ENCODE results near the gene PARK7.
A peak's percentile ranks its signal among the peaks of the same experiment; 100 is the strongest.

Gene PARK7

GRCh38 chr1:7987528-7987927 is 26.0 kb downstream of the PARK7 start:
- Mint-ChIP-seq H3K4me3 (no peak overlapping the region), H3K27me3 (no peaks in the 10 kb centered on the region), H3K9me3 (peaks cover 8% of the 10 kb centered on the region), H3K27ac (no peak overlapping the region), H3K36me3 (peaks cover 53% of the 10 kb centered on the region), H3K4me1 (peaks cover 9% of the 10 kb centered on the region)
- ATAC-seq, result no peak

- H3K4me3 Mint-ChIP-seq, result no peak overlapping the region
- no peaks in the 10 kb centered on the region for H3K27me3 Mint-ChIP-seq
- peaks cover 55% of the 10 kb centered on the region for H3K36me3 Mint-ChIP-seq
- peaks cover 8% of the 10 kb centered on the region for H3K9me3 Mint-ChIP-seq
- H3K4me1 Mint-ChIP-seq, result peaks cover 14% of the 10 kb centered on the region
- no peak for ATAC-seq
- no peak overlapping the region for H3K27ac Mint-ChIP-seq
Measured at GRCh38 chr1:7988576-7988975, 27.1 kb downstream of the PARK7 start.

GRCh38 chr1:7989762-7990428 is 28.4 kb downstream of the PARK7 start:
- peaks cover 50% of the 10 kb centered on the region for H3K36me3 Mint-ChIP-seq
- no peak for ATAC-seq
- H3K9me3 Mint-ChIP-seq, result peaks cover 8% of the 10 kb centered on the region
- H3K4me3 Mint-ChIP-seq, result no peak overlapping the region
- H3K27ac Mint-ChIP-seq, result no peak overlapping the region
- no peaks in the 10 kb centered on the region for H3K27me3 Mint-ChIP-seq
- peaks cover 21% of the 10 kb centered on the region for H3K4me1 Mint-ChIP-seq

DNA sequence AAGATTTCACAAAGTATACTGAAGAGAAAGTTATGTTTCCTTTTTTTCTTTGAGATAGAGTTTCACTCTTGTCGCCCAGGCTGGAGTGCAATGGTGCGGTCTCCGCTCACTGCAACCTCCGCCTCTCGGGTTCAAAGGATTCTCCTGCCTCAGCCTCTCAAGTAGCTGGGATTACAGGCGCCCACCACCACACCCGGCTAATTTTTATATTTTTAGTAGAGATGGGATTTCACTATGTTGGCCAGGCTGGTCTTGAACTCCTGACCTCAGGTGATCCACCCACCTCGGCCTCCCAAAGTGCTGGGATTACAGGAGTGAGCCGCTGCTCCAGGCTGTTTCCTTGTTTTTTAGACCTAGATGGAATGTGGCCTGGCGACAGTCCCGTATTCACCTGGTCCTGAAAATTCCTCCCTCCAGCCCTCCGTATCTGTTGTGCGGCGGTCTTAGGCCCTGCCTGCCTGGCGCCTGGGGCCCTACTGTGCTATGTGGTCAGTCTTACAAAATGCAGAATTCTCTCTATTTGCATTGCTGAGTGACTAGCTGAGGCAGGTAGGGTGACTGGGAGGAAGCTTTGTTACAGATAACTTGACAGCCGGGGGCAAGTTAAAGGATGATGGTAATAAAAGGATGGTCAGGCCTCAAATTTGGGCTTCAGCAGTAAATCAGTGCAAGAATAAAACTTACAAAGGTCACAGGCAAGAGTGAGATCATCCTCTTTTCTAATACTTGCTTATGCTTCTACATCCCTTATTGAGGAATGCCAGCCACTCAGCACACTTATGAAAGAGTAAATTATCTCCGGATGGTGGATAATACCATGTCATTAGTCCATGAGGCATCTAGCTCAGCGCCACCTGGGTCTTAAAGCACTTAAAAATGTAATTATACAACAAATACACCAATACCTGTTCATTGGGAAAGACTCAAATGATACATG is 30.3 kb downstream of the PARK7 start:
- H3K4me3 Mint-ChIP-seq, result no peak overlapping the region
- H3K4me1 Mint-ChIP-seq, result peaks cover 24% of the 10 kb centered on the region
- H3K36me3 Mint-ChIP-seq, result peaks cover 39% of the 10 kb centered on the region
- no peak overlapping the region for H3K27ac Mint-ChIP-seq
- no peaks in the 10 kb centered on the region for H3K27me3 Mint-ChIP-seq
- no peak for ATAC-seq
- H3K9me3 Mint-ChIP-seq, result peaks cover 8% of the 10 kb centered on the region

DNA sequence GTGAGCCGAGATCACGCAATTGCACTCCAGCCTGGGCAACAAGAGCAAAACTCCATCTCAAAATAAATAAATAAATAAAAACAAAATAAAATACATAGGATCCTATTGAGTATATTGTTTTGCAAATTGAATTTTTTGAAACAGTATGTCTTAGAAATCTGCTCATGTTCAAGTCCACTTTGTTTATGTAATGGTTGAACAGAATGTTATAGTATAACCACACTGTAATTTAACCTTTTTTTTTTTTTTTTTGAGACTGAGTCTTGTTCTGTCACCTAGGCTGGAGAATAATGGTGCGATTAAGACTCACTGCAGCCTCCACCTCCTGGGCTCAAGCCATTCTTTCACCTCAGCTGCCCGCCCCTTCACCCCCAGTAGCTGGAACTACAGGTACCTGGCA is 31.4 kb downstream of the PARK7 start:
- no peak for ATAC-seq
- peaks cover 8% of the 10 kb centered on the region for H3K9me3 Mint-ChIP-seq
- H3K36me3 Mint-ChIP-seq, result peaks cover 33% of the 10 kb centered on the region
- H3K27ac Mint-ChIP-seq, result peak overlapping the region; percentile 84
- H3K27me3 Mint-ChIP-seq, result no peaks in the 10 kb centered on the region
- peaks cover 24% of the 10 kb centered on the region for H3K4me1 Mint-ChIP-seq
- H3K4me3 Mint-ChIP-seq, result no peak overlapping the region

DNA sequence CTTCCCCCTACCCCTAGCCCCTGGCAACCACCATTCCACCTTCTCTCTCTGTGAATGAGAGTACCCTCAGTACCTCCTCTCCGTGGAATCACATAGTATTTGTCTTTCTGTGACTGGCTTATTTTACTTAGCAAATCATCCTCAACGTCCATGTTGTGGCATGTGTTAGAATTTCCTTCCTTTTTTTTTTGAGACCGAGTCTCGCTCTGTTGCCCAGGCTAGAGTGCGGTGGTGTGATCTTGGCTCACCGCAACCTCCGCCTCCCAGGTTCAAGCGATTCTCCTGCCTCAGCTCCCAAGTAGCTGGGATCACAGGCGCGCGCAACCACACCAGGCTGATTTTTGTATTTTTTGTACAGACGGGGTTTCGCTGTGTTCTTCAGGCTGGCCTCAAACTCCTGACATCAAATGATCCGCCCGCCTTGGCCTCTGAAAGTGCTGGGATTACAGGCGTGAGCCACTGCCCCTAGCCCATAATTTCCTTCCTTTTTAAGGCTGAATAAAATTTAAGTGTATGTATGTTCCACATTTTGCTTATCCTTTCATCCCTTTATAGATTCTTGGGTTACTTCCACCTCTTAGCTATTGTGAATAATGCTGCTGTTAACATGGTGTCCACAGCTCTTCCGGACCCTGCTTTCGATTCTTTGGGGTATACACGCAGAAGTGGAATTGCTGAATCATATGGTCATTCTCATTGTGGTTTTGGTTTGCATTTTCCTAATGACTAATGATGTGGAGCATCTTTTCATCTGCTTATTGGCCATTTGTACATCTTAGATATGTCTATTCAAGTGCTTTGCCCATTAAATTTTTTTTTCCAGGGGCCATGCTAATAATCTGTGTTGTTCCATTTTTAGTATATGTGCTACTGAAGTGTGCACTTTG is 32.3 kb downstream of the PARK7 start:
- H3K27ac Mint-ChIP-seq, result peak overlapping the region; percentile 84
- no peaks in the 10 kb centered on the region for H3K27me3 Mint-ChIP-seq
- H3K9me3 Mint-ChIP-seq, result peaks cover 8% of the 10 kb centered on the region
- peak overlapping the region; percentile 61 for H3K4me3 Mint-ChIP-seq
- H3K4me1 Mint-ChIP-seq, result peaks cover 24% of the 10 kb centered on the region
- ATAC-seq, result peak; percentile 85
- H3K36me3 Mint-ChIP-seq, result peaks cover 34% of the 10 kb centered on the region

- no peak for ATAC-seq
- Mint-ChIP-seq H3K9me3 (peaks cover 8% of the 10 kb centered on the region), H3K27ac (peak overlapping the region; percentile 84), H3K4me3 (peak overlapping the region; percentile 51), H3K27me3 (no peaks in the 10 kb centered on the region), H3K36me3 (peaks cover 27% of the 10 kb centered on the region), H3K4me1 (peaks cover 24% of the 10 kb centered on the region)
Measured at GRCh38 chr1:7994827-7995226, 33.3 kb downstream of the PARK7 start.

- Mint-ChIP-seq H3K9me3 (peaks cover 2% of the 10 kb centered on the region), H3K27ac (no peak overlapping the region), H3K4me3 (no peak overlapping the region), H3K36me3 (peaks cover 21% of the 10 kb centered on the region), H3K4me1 (peaks cover 24% of the 10 kb centered on the region), H3K27me3 (no peaks in the 10 kb centered on the region)
- no peak for ATAC-seq
Measured at GRCh38 chr1:7995437-7995836, 33.9 kb downstream of the PARK7 start.

DNA sequence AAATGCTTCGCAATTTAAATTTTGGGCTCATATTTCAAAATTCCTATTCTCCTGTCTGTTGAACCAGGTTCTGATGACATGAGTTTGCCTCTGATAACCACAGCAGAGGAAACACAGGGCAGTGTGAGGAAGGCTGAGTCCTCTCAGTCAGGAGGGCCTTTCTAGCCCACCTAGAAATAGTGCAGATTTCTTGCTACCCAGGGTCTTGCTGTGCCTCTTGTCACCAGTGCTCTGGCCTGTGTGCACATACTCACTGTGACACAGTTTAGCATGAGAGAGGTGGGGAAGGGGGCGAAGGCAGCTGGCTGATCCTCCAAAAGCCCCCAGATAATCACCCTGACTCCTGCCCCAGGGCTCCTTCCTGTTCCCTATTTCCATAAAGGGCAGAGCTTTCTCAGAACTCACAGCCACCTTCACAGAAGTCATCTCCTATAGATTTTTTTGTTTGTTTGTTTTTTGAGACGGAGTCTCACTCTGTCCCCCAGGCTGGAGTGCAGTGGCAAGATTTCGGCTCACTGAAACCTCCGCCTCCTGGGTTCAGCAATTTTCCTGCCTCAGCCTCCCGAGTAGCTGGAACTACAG is 40.9 kb downstream of the PARK7 start:
- Mint-ChIP-seq H3K36me3 (peaks cover 30% of the 10 kb centered on the region), H3K4me1 (no peaks in the 10 kb centered on the region), H3K27ac (no peak overlapping the region), H3K4me3 (no peak overlapping the region), H3K9me3 (no peaks in the 10 kb centered on the region), H3K27me3 (no peaks in the 10 kb centered on the region)
- ATAC-seq, result no peak

DNA sequence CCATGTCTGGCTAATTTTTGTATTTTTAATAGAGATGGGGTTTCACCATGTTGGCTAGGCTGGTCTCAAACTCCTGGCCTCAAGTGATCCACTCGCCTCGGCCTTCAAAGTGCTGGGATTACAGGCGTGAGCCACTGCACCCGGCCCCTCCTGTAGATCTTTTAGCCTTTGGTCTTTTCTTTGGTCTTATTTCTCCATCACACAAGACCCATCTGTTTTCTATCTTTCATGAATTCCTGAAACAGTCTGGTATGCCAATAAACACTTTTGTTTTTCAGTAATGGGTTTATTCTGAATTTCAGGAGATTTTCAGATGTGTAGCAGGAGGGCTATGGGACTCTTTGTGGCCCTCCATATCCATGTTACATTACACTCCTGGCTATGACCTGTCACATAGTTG is 41.4 kb downstream of the PARK7 start:
- Mint-ChIP-seq H3K9me3 (no peaks in the 10 kb centered on the region), H3K27ac (no peak overlapping the region), H3K36me3 (peaks cover 26% of the 10 kb centered on the region), H3K27me3 (no peaks in the 10 kb centered on the region), H3K4me1 (no peaks in the 10 kb centered on the region), H3K4me3 (no peak overlapping the region)
- ATAC-seq, result no peak

DNA sequence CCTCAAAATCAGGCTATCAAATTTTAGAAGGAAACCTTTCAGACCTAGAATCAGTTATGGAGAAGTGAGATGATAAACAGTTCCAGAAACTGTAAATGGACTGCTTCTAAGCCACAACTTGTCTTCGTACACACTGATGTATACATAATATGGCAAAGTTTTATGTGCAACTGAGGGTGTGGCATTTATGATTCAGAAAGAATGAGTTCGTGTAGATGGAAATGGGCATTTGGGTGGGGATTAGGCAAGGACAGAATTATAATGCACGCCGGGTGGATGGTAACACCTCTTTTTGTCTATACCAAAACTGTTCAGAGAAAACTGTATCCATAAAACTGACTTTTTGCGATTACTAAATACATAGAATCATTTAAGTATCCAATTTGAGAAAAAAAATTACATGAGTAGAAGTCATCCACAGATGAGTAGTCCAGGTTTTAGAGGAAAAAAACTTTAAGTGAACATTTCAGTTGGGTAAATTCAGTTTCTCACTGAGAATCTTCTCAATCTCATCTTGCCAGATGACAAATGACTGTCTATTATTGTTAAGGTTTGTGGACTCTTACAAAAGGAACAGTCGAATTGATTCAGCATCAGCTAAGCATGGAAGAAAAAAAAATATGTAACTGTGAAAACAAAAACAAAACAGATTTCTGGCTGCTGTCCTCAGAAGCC is 42.1 kb downstream of the PARK7 start:
- Mint-ChIP-seq H3K27me3 (no peaks in the 10 kb centered on the region), H3K27ac (no peak overlapping the region), H3K9me3 (no peaks in the 10 kb centered on the region), H3K4me3 (no peak overlapping the region), H3K4me1 (no peaks in the 10 kb centered on the region), H3K36me3 (peaks cover 25% of the 10 kb centered on the region)
- ATAC-seq, result no peak

DNA sequence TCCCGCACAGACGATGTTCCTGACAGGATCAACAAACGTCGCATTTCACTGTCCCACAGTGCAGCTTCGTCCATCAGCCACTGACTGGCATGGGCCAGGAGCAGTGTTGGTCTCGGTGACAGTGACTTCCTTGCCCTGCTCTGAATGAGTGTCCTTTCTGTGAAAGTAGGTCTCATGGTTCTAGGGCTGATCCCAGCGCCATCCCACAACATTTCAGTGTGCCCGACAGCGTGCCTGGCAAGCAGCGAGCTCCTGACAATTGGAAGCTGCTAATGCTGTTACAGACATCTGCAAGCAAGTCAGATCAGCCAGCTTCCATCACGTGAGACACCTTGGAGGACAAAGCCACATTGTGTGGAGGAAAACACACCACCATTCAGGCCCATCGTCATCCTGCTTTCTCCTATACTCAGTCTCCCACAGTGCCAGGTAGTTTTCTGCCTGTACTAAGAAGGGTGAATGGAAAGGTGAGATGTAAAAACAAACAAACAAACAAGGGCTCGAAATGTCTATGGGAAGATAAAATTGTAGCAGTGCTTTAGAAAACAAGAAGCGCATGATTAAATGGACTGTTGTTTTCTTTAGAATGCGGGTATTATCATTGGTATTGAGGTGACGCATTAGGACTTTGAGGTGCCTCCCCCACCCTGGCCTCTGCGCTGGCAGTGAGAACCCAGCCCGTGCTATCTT is 42.7 kb downstream of the PARK7 start:
- peaks cover 25% of the 10 kb centered on the region for H3K36me3 Mint-ChIP-seq
- H3K27ac Mint-ChIP-seq, result no peak overlapping the region
- H3K4me3 Mint-ChIP-seq, result no peak overlapping the region
- no peaks in the 10 kb centered on the region for H3K4me1 Mint-ChIP-seq
- ATAC-seq, result no peak
- H3K9me3 Mint-ChIP-seq, result no peaks in the 10 kb centered on the region
- no peaks in the 10 kb centered on the region for H3K27me3 Mint-ChIP-seq

DNA sequence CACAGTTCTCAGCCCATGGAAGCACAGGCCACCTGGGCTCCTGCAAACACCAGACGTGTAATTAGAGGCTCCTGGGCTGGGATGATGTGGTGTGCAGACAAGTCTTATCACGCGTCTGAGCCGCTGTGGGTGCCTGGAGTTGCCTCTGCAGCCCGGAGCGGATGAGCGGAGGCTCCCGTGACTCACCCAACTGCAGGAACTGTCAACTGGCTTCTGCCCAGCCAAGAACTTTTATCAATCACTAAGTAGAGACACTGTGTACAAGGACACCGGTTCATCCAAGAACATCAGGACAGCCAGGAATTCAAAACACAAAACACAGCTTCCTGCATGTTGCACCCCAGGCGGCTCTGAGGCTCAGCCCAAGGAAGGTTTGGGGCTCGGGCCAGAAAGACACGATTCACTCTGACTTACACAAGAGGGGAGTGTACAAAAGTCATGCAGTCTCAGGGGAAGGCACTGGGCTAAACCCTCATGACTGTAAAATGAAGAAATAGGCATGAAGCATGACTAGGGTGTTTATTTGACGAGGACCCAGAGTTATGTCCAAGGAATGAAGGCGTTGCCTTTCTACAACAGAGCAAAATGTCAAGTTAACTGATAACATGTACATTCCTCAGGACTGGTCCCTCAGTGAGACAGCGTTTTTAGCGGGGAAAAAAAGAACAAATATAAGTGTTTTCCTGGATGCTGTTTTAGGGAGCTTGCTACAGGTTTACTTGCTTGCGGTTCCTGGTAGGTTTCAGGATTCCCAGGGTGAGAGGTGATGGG is 43.5 kb downstream of the PARK7 start:
- Mint-ChIP-seq H3K27me3 (no peaks in the 10 kb centered on the region), H3K36me3 (peaks cover 25% of the 10 kb centered on the region), H3K4me1 (no peaks in the 10 kb centered on the region), H3K9me3 (no peaks in the 10 kb centered on the region), H3K27ac (no peak overlapping the region), H3K4me3 (no peak overlapping the region)
- ATAC-seq, result no peak
